ENCODE data around the gene CLEC17A.
"Not testable (repeated sequence)": the region's sequence is repeated elsewhere in the genome, so short reads cannot be mapped to it uniquely, and the experiment has no call there.

CLEC17A gene

GRCh38 chr19:14584372-14584771 is 1.5 kb downstream of the CLEC17A start:
- not testable (repeated sequence) for DNase-seq

GRCh38 chr19:14585187-14585586 is 2.3 kb downstream of the CLEC17A start:
- DNase-seq = peak; percentile 85

- DNase-seq = peak; percentile 70
Observed at GRCh38 chr19:14589433-14589832, 6.5 kb downstream of the CLEC17A start.

GRCh38 chr19:14595558-14595957 is 12.7 kb downstream of the CLEC17A start:
- no peak for DNase-seq

GRCh38 chr19:14599548-14600147 is 16.8 kb downstream of the CLEC17A start:
- no peak for DNase-seq

- DNase-seq = no peak
Observed at GRCh38 chr19:14603990-14604387, 21.1 kb downstream of the CLEC17A start.

- DNase-seq = no peak
Observed at GRCh38 chr19:14606627-14607026, 23.7 kb downstream of the CLEC17A start.

- DNase-seq = no peak
Observed at GRCh38 chr19:14611051-14611450, 28.2 kb downstream of the CLEC17A start.

- not testable (repeated sequence) for DNase-seq
Observed at GRCh38 chr19:14612242-14612641, 29.4 kb downstream of the CLEC17A start.

GRCh38 chr19:14612657-14613056 is 29.8 kb downstream of the CLEC17A start:
- DNase-seq = no peak

GRCh38 chr19:14613399-14614098 is 30.7 kb downstream of the CLEC17A start:
- DNase-seq = not testable (repeated sequence)

GRCh38 chr19:14614099-14614412 is 31.2 kb downstream of the CLEC17A start:
- DNase-seq = peak; percentile 96

GRCh38 chr19:14615623-14616022 is 32.7 kb downstream of the CLEC17A start:
- no peak for DNase-seq

- DNase-seq = peak; percentile 91
Observed at GRCh38 chr19:14616407-14616806, 33.5 kb downstream of the CLEC17A start.

- no peak for DNase-seq
Observed at GRCh38 chr19:14619404-14619803, 36.5 kb downstream of the CLEC17A start.

GRCh38 chr19:14624491-14624890 is 41.6 kb downstream of the CLEC17A start:
- DNase-seq = not testable (repeated sequence)

GRCh38 chr19:14629557-14629956 is 46.7 kb downstream of the CLEC17A start:
- DNase-seq = no peak

- DNase-seq = peak; percentile 48
Observed at GRCh38 chr19:14632286-14632685, 49.4 kb downstream of the CLEC17A start.

- DNase-seq = no peak
Observed at GRCh38 chr19:14639536-14640277, 56.8 kb downstream of the CLEC17A start.

GRCh38 chr19:14648506-14648905 is 65.6 kb downstream of the CLEC17A start:
- DNase-seq = no peak

- no peak for DNase-seq
Observed at GRCh38 chr19:14649020-14649419, 66.1 kb downstream of the CLEC17A start.

GRCh38 chr19:14650161-14650560 is 67.3 kb downstream of the CLEC17A start:
- DNase-seq = no peak

- DNase-seq = peak; percentile 50
Observed at GRCh38 chr19:14654786-14655560, 72.1 kb downstream of the CLEC17A start.
